Ovary (tissue), 3 donors: ENCODE results near the gene TRUB2.

ENCODE experiments used
- CTCF ChIP-seq, 3 donors: fragments of 450-650 bp in 2 of 3; fragments of 200-600 bp in 1 of 3; IDR thresholded peaks; one replicate each; pipeline versions ENCODE4 v1.5.1 to v1.8.0; 2016 to 2022; ENCODE audit warnings: antibody characterized with exemption in 3 of 3, mild to moderate bottlenecking in 1 of 3
- POLR2A ChIP-seq: fragments of 450-650 bp; IDR thresholded peaks from one replicate; pipeline ENCODE4 v1.6.1; 2017; ENCODE audit warnings: antibody characterized with exemption, mild to moderate bottlenecking, moderate library complexity
- donor health status: DM: no; HTN: no; CAD: no.

- TF ChIP-seq CTCF (IDR thresholded peaks at IDR 0.05) (no peak), POLR2A (no peak)
These were observed 28.1 kb downstream of the TRUB2 start for GRCh38 chr9:128294142-128294541.
